Panc1 (cell line): ENCODE measurements around the gene NFIB. TPM values are rescaled to one million over a fixed set of nuclear protein-coding genes. Genes with fewer than 3 reads are reported as not detected.

Experiments
- ATAC-seq: fragments of 200-7000 bp; cut with Tn5 transposase; 2 replicates; pipeline ENCODE4 v1.9.1; 2020; ENCODE audit warnings: mild to moderate bottlenecking, moderate library complexity
- BruUV-seq: library from RNA; stranded (reverse); fragments of 400-500 nt; replicated peaks from 2 replicates; lab custom pipeline; 2021; lab: Mats Ljungman, UMichigan
- CTCF ChIA-PET: fragments of 300-600 bp; sonication (Branson Sonifier 250); formaldehyde crosslinking; loops from one replicate; lab custom pipeline; 2022; ENCODE audit warnings: antibody characterized with exemption; lab: Charles Lee
- POLR2A ChIA-PET: fragments of 300-600 bp; sonication (Branson Sonifier 250); formaldehyde crosslinking; loops from one replicate; lab custom pipeline; 2022; ENCODE audit warnings: antibody characterized with exemption; lab: Charles Lee
- DNase-seq: peaks from one replicate; pipeline ENCODE4 v3.0.0-alpha.2; 2010; ENCODE audit warnings: low read depth, low spot score
- H3K27ac ChIP-seq: 2 replicates; pipeline ENCODE4 v1.5.1; 2011; ENCODE audit warnings: mild to moderate bottlenecking, low read length, inconsistent platforms
- H3K27me3 ChIP-seq: fragments of 200-500 bp; sonication (Bioruptor generic); 2 replicates; pipeline ENCODE4 v1.6.0; 2014; ENCODE audit warnings: low read length, inconsistent platforms; ENCODE audit not compliant: control insufficient read depth, insufficient read depth
- H3K36me3 ChIP-seq: fragments of 200-500 bp; sonication (Bioruptor generic); 2 replicates; pipeline ENCODE4 v1.5.1; 2014; ENCODE audit warnings: inconsistent platforms, mild to moderate bottlenecking, low read length, moderate library complexity; ENCODE audit not compliant: control insufficient read depth, insufficient read depth
- H3K4me1 ChIP-seq: 2 replicates; pipeline ENCODE4 v1.5.1; 2011; ENCODE audit warnings: inconsistent platforms, mild to moderate bottlenecking, low read length, moderate library complexity; ENCODE audit not compliant: control insufficient read depth, insufficient read depth
- H3K4me3 ChIP-seq, 2 experiments: 2 replicates each; pipeline ENCODE4 v1.5.1; 2011 to 2012; ENCODE audit warnings: low read depth in 2 of 2, low read length in 2 of 2, mild to moderate bottlenecking in 2 of 2, inconsistent platforms in 1 of 2, moderate library complexity in 1 of 2
- H3K9me3 ChIP-seq: fragments of 200-500 bp; sonication (Bioruptor generic); 2 replicates; pipeline ENCODE4 v1.5.1; 2014; ENCODE audit warnings: low read depth, mild to moderate bottlenecking, inconsistent platforms, low read length, moderate library complexity; ENCODE audit not compliant: control insufficient read depth, insufficient read depth
- POLR2AphosphoS5 ChIP-seq: IDR thresholded peaks from 2 replicates; pipeline ENCODE4 v1.6.1; 2012; ENCODE audit warnings: mild to moderate bottlenecking, low read depth, low read length, moderate library complexity
- SIN3A ChIP-seq: IDR thresholded peaks from 2 replicates; pipeline ENCODE4 v1.6.1; 2012; ENCODE audit warnings: low read depth, mild to moderate bottlenecking, low read length, moderate library complexity, borderline replicate concordance; ENCODE audit not compliant: insufficient read depth
- TCF7L2 ChIP-seq: IDR thresholded peaks from 2 replicates; pipeline ENCODE4 v1.6.1; 2011; ENCODE audit warnings: mild to moderate bottlenecking, low read depth, low read length, inconsistent platforms
- in situ Hi-C: cut with HindIII; loops from 2 replicates; pipeline ENCODE4 v1.10.0; 2016; ENCODE audit warnings: low sequenced_read_pairs, low pct_unique_long_range_greater_than_20kb
- intact Hi-C: fragments of 100-400 bp; cut with micrococcal nuclease; formaldehyde crosslinking; loops from one replicate; pipeline ENCODE4 v1.10.0; 2022; ENCODE audit not compliant: unreplicated experiment
- total RNA-seq: library from RNA; stranded (reverse); gene quantifications from one replicate; pipeline ENCODE4 v1.2.1, GENCODE V29; 2021; ENCODE audit not compliant: unreplicated experiment
- TF ChIP-seq, protein P1 (sequence below): fragments of 450-650 bp; IDR thresholded peaks from 2 replicates; pipeline ENCODE4 v1.5.1; 2017; ENCODE audit warnings: mild to moderate bottlenecking
- TF ChIP-seq, protein P2 (sequence below), 2 experiments: IDR thresholded peaks; 2 replicates each; pipeline ENCODE4 v1.6.1; 2011 to 2012; ENCODE audit warnings: low read depth in 2 of 2, control low read depth in 1 of 2, low read length in 1 of 2, mild to moderate bottlenecking in 1 of 2, moderate library complexity in 1 of 2; ENCODE audit not compliant: insufficient read depth in 1 of 2

Gene NFIB
- total RNA-seq, 1 experiment from 2014 or later: 26.7 TPM

- CTCF ChIA-PET: no interaction called here
- POLR2A ChIA-PET: no interaction called here
- H3K4me1 ChIP-seq: no peaks in the 10 kb centered on the region; the same call in 1 of the 2 replicates
- TF ChIP-seq, protein P1, sequence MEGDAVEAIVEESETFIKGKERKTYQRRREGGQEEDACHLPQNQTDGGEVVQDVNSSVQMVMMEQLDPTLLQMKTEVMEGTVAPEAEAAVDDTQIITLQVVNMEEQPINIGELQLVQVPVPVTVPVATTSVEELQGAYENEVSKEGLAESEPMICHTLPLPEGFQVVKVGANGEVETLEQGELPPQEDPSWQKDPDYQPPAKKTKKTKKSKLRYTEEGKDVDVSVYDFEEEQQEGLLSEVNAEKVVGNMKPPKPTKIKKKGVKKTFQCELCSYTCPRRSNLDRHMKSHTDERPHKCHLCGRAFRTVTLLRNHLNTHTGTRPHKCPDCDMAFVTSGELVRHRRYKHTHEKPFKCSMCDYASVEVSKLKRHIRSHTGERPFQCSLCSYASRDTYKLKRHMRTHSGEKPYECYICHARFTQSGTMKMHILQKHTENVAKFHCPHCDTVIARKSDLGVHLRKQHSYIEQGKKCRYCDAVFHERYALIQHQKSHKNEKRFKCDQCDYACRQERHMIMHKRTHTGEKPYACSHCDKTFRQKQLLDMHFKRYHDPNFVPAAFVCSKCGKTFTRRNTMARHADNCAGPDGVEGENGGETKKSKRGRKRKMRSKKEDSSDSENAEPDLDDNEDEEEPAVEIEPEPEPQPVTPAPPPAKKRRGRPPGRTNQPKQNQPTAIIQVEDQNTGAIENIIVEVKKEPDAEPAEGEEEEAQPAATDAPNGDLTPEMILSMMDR: no peak
- no peak for TF ChIP-seq SIN3A
- TF ChIP-seq POLR2AphosphoS5: no peak
- no peak for TF ChIP-seq TCF7L2
- TF ChIP-seq, protein P2, sequence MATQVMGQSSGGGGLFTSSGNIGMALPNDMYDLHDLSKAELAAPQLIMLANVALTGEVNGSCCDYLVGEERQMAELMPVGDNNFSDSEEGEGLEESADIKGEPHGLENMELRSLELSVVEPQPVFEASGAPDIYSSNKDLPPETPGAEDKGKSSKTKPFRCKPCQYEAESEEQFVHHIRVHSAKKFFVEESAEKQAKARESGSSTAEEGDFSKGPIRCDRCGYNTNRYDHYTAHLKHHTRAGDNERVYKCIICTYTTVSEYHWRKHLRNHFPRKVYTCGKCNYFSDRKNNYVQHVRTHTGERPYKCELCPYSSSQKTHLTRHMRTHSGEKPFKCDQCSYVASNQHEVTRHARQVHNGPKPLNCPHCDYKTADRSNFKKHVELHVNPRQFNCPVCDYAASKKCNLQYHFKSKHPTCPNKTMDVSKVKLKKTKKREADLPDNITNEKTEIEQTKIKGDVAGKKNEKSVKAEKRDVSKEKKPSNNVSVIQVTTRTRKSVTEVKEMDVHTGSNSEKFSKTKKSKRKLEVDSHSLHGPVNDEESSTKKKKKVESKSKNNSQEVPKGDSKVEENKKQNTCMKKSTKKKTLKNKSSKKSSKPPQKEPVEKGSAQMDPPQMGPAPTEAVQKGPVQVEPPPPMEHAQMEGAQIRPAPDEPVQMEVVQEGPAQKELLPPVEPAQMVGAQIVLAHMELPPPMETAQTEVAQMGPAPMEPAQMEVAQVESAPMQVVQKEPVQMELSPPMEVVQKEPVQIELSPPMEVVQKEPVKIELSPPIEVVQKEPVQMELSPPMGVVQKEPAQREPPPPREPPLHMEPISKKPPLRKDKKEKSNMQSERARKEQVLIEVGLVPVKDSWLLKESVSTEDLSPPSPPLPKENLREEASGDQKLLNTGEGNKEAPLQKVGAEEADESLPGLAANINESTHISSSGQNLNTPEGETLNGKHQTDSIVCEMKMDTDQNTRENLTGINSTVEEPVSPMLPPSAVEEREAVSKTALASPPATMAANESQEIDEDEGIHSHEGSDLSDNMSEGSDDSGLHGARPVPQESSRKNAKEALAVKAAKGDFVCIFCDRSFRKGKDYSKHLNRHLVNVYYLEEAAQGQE (IDR thresholded peaks at IDR 0.05; ENCODE audit: insufficient read depth in 1 of 2, low read depth in 2 of 2, low read length in 1 of 2): no peak
- BruUV-seq: no TSS peak
- DNase-seq (no peak), ATAC-seq (no peak)
- in situ Hi-C loops (no loop called here), intact Hi-C loops (no loop called here)
- H3K9me3 ChIP-seq: no peaks in the 10 kb centered on the region
- no peaks in the 10 kb centered on the region for H3K27me3 ChIP-seq
- H3K27ac ChIP-seq: no peak overlapping the region
- no peak overlapping the region for H3K4me3 ChIP-seq
- no peaks in the 10 kb centered on the region for H3K36me3 ChIP-seq
Observed at GRCh38 chr9:14232111-14232510, 81.8 kb downstream of the NFIB start.

- CTCF ChIA-PET: no interaction called here
- Histone ChIP-seq H3K4me3 (no peak overlapping the region), H3K27ac (no peak overlapping the region), H3K36me3 (no peaks in the 10 kb centered on the region), H3K27me3 (no peaks in the 10 kb centered on the region), H3K4me1 (no peaks in the 10 kb centered on the region), H3K9me3 (no peaks in the 10 kb centered on the region)
- ATAC-seq (no peak), DNase-seq (no peak)
- intact Hi-C loops (no loop called here), in situ Hi-C loops (no loop called here)
- POLR2A ChIA-PET: no interaction called here
- TF ChIP-seq TCF7L2: no peak
- TF ChIP-seq, protein P2 (IDR thresholded peaks at IDR 0.05; ENCODE audit: insufficient read depth in 1 of 2, low read depth in 2 of 2, low read length in 1 of 2): no peak
- TF ChIP-seq POLR2AphosphoS5: no peak
- TF ChIP-seq SIN3A: no peak
- TF ChIP-seq, protein P1: no peak
- no TSS peak for BruUV-seq
Observed at GRCh38 chr9:14231196-14231990, 82.5 kb downstream of the NFIB start.
